DOHH2 (cell line): Measurements from ENCODE around the gene GSTM4.

Experiments used
- CTCF ChIP-seq: fragments of 200-600 bp; sonication (generic); IDR thresholded peaks from one replicate; pipeline ENCODE4 v1.5.1; 2014; ENCODE audit warnings: antibody characterized with exemption, mild to moderate bottlenecking, low read depth, low read length; ENCODE audit not compliant: poor library complexity, severe bottlenecking
- EZH2phosphoT487 ChIP-seq: fragments of 200-600 bp; sonication (generic); IDR thresholded peaks from 2 replicates; pipeline ENCODE4 v1.6.1; 2017; ENCODE audit warnings: borderline replicate concordance, mild to moderate bottlenecking, antibody characterized with exemption, low read length, moderate library complexity, mixed read lengths

- TF ChIP-seq CTCF (no peak), EZH2phosphoT487 (no peak)
Measured at GRCh38 chr1:109704173-109704572, 48.3 kb downstream of the GSTM4 start.
